Right lobe of liver (tissue), 6 donors: ENCODE data around the gene SYNGR1. TPM values are rescaled to one million over a fixed set of nuclear protein-coding genes. Genes with fewer than 3 reads are reported as not detected.
A peak's percentile ranks its signal among the peaks of the same experiment; 100 is the strongest.

Source experiments
- ATAC-seq, 4 donors: fragments of 200-7000 bp; cut with Tn5 transposase; one replicate each; pipeline ENCODE4 v1.9.1; 2020; ENCODE audit warnings: mild to moderate bottlenecking in 4 of 4, moderate library complexity in 4 of 4
- DNase-seq, 3 donors: peaks; one replicate each; pipeline ENCODE4 v3.0.0-alpha.2; 2020
- H3K27ac ChIP-seq, 3 donors: fragments of 200-600 bp; one replicate each; pipeline ENCODE4 v1.8.0; 2022
- H3K27me3 ChIP-seq, 2 donors: fragments of 200-600 bp; one replicate each; pipeline ENCODE4 v1.8.0; 2022
- H3K36me3 ChIP-seq, 4 donors: fragments of 200-600 bp; sonication (generic) in 1 of 4; one replicate each; pipeline versions ENCODE4 v1.5.1 to v1.8.0; 2017 to 2022; ENCODE audit warnings: control low read depth in 1 of 4
- H3K4me1 ChIP-seq, 4 donors: fragments of 200-600 bp; sonication (generic) in 1 of 4; one replicate each; pipeline versions ENCODE4 v1.5.1 to v1.8.0; 2017 to 2022; ENCODE audit warnings: control low read depth in 1 of 4
- H3K4me3 ChIP-seq, 3 donors: fragments of 200-600 bp; one replicate each; pipeline ENCODE4 v1.8.0; 2022
- H3K9me3 ChIP-seq, 4 donors: fragments of 200-600 bp; sonication (generic) in 1 of 4; one replicate each; pipeline versions ENCODE4 v1.5.1 to v1.8.0; 2017 to 2022; ENCODE audit warnings: control low read depth in 1 of 4
- CTCF ChIP-seq, 4 donors: fragments of 200-600 bp in 3 of 4; fragments of 450-650 bp in 1 of 4; IDR thresholded peaks; one replicate each; pipeline versions ENCODE4 v1.5.1 to v1.8.0; 2016 to 2022; ENCODE audit warnings: antibody characterized with exemption in 4 of 4, mild to moderate bottlenecking in 2 of 4
- POLR2A ChIP-seq: fragments of 450-650 bp; IDR thresholded peaks from one replicate; pipeline ENCODE4 v1.6.1; 2017; ENCODE audit warnings: antibody characterized with exemption, mild to moderate bottlenecking
- WGBS: methylation state at CpG from one replicate; pipeline ENCODE4 v1.1.6; 2018; ENCODE audit warnings: low coverage, low lambda C conversion rate; ENCODE audit not compliant: insufficient coverage; ENCODE audit errors: missing lambda C conversion rate; 5-methylcytosine and 5-hydroxymethylcytosine counted together
- intact Hi-C, 2 donors: fragments of 100-400 bp; cut with DNase I; formaldehyde crosslinking; loops; one replicate each; pipeline versions ENCODE4 v1.11.2 to v1.14.1; 2022
- total RNA-seq, 6 experiments: library from RNA; depleted of rRNA in 2 of 6; stranded (reverse); fragments of >200 nt in 2 of 6; fragmentation: NEBNext Ultra II Directional in 3 of 6; extraction: Animal tissue kit (Norgen Biotek cat#: 25700) in 3 of 6; gene quantifications; one replicate each; pipeline versions ENCODE4 v1.1.0 to v1.2.4, GENCODE V29; 2016 to 2023
- donor health status: DM: no; HTN: yes; CAD: no.
- donor health status: DM: no; HTN: no; CAD: no.
- donor health status: DM: no; HTN: no; CAD: no.
- donor health status: DM: no; HTN: yes; CAD: no.
- donor health status: DM: no; HTN: yes; CAD: no.

SYNGR1 gene
- total RNA-seq, 6 experiments from 2014 or later, result 0.74 to 3.2 (median 2.2) TPM

- Histone ChIP-seq H3K9me3 (no peaks in the 10 kb centered on the region), H3K4me1 (peaks cover 0 to 19% (median 7%) of the 10 kb centered on the region in 4 donors), H3K27ac (no peak overlapping the region), H3K27me3 (no peaks in the 10 kb centered on the region), H3K36me3 (peaks cover 0 to 41% (median 11%) of the 10 kb centered on the region in 4 donors), H3K4me3 (no peak overlapping the region)
- intact Hi-C loops, result no loop called here
- ATAC-seq, result no peak
- WGBS, result 95% methylated on average over 5 of the region's 16 CpGs
- TF ChIP-seq POLR2A (no peak), CTCF (IDR thresholded peaks at IDR 0.05) (no peak)
- DNase-seq, result peak in 1 of 3 donors; percentile 43
These were observed 65.7 kb downstream of the SYNGR1 start for GRCh38 chr22:39415506-39415905.

- H3K27me3 ChIP-seq, result no peaks in the 10 kb centered on the region
- peak; percentile 11 to 49 (median 32) for ATAC-seq
- WGBS, result no CpG with 5 or more reads among the region's 7 CpGs
- H3K27ac ChIP-seq, result no peak overlapping the region
- no peaks in the 10 kb centered on the region for H3K9me3 ChIP-seq
- H3K4me1 ChIP-seq, result peaks cover 0 to 19% (median 7%) of the 10 kb centered on the region in 4 donors
- TF ChIP-seq CTCF (IDR thresholded peaks at IDR 0.05), result no peak
- TF ChIP-seq POLR2A, result no peak
- DNase-seq, result peak in 1 of 3 donors; percentile 51
- H3K36me3 ChIP-seq, result peaks cover 0 to 44% (median 11%) of the 10 kb centered on the region in 4 donors
- H3K4me3 ChIP-seq, result no peak overlapping the region
- intact Hi-C loops, result no loop called here
These were observed 66.5 kb downstream of the SYNGR1 start for GRCh38 chr22:39416319-39416718.

- no peaks in the 10 kb centered on the region for H3K9me3 ChIP-seq
- H3K4me3 ChIP-seq, result no peak overlapping the region
- TF ChIP-seq CTCF (IDR thresholded peaks at IDR 0.05) (no peak), POLR2A (no peak)
- H3K27me3 ChIP-seq, result no peaks in the 10 kb centered on the region
- intact Hi-C loops, result no loop called here
- no peak for ATAC-seq
- DNase-seq, result no peak
- peaks cover 0 to 58% (median 13%) of the 10 kb centered on the region in 4 donors for H3K36me3 ChIP-seq
- WGBS, result no CpG with 5 or more reads among the region's 12 CpGs
- H3K4me1 ChIP-seq, result peaks cover 0 to 19% (median 7%) of the 10 kb centered on the region in 4 donors
- H3K27ac ChIP-seq, result no peak overlapping the region
These were observed 67.8 kb downstream of the SYNGR1 start for GRCh38 chr22:39417641-39418040.

GRCh38 chr22:39418696-39419095, 68.9 kb downstream of the SYNGR1 start:
- Histone ChIP-seq H3K4me3 (no peak overlapping the region), H3K4me1 (peaks cover 0 to 19% (median 7%) of the 10 kb centered on the region in 4 donors), H3K36me3 (peaks cover 0 to 58% (median 15%) of the 10 kb centered on the region in 4 donors), H3K9me3 (no peaks in the 10 kb centered on the region), H3K27me3 (no peaks in the 10 kb centered on the region), H3K27ac (no peak overlapping the region)
- 86% methylated on average over 6 of the region's 12 CpGs for WGBS
- ATAC-seq, result no peak
- no peak for TF ChIP-seq CTCF (IDR thresholded peaks at IDR 0.05)
- TF ChIP-seq POLR2A, result no peak
- intact Hi-C loops, result no loop called here
- DNase-seq, result no peak

- ATAC-seq (no peak), DNase-seq (no peak)
- no peak for TF ChIP-seq POLR2A
- TF ChIP-seq CTCF (IDR thresholded peaks at IDR 0.05), result no peak
- H3K9me3 ChIP-seq, result no peaks in the 10 kb centered on the region
- peaks cover 0 to 19% (median 5%) of the 10 kb centered on the region in 4 donors for H3K4me1 ChIP-seq
- H3K36me3 ChIP-seq, result peaks cover 0 to 61% (median 15%) of the 10 kb centered on the region in 4 donors
- WGBS, result no CpG with 5 or more reads among the region's 6 CpGs
- no peaks in the 10 kb centered on the region for H3K27me3 ChIP-seq
- intact Hi-C loops, result no loop called here
- no peak overlapping the region for H3K27ac ChIP-seq
- no peak overlapping the region for H3K4me3 ChIP-seq
These were observed 69.3 kb downstream of the SYNGR1 start for GRCh38 chr22:39419096-39419495.
